H9 (cell line): Measurements from ENCODE around the gene HAUS2. TPM values are rescaled to one million over a fixed set of nuclear protein-coding genes. Genes with fewer than 3 reads are reported as not detected.
A peak's percentile ranks its signal among the peaks of the same experiment; 100 is the strongest.

Experiments
- DNase-seq: peaks from one replicate; pipeline ENCODE4 v3.0.0-alpha.2; 2017
- H2AFZ ChIP-seq: one replicate; pipeline ENCODE4 v1.6.1; 2013; ENCODE audit warnings: mild to moderate bottlenecking, low read length, control low read depth, moderate library complexity
- H2AK5ac ChIP-seq: 2 replicates; pipeline ENCODE4 v1.6.1; 2013; ENCODE audit warnings: low read length, control low read depth, mixed read lengths; ENCODE audit not compliant: insufficient read length
- H2BK120ac ChIP-seq: one replicate; pipeline ENCODE4 v1.6.1; 2013; ENCODE audit warnings: low read depth, mild to moderate bottlenecking, low read length, control low read depth, inconsistent platforms; ENCODE audit not compliant: poor library complexity, severe bottlenecking
- H2BK12ac ChIP-seq: 2 replicates; pipeline ENCODE4 v1.6.1; 2013; ENCODE audit warnings: low read length, control low read depth, mixed read lengths, low read depth; ENCODE audit not compliant: insufficient read length
- H2BK15ac ChIP-seq: 2 replicates; pipeline ENCODE4 v1.6.1; 2013; ENCODE audit warnings: low read depth, low read length, control low read depth
- H2BK20ac ChIP-seq: one replicate; pipeline ENCODE4 v1.6.1; 2013; ENCODE audit warnings: low read depth, mild to moderate bottlenecking, low read length, control low read depth, inconsistent platforms; ENCODE audit not compliant: poor library complexity, severe bottlenecking
- H2BK5ac ChIP-seq: 2 replicates; pipeline ENCODE4 v1.6.1; 2013; ENCODE audit warnings: low read length, control low read depth, mixed read lengths; ENCODE audit not compliant: insufficient read length
- H3K14ac ChIP-seq: 2 replicates; pipeline ENCODE4 v1.6.1; 2013; ENCODE audit warnings: low read length, control low read depth; ENCODE audit not compliant: insufficient read depth
- H3K18ac ChIP-seq: 2 replicates; pipeline ENCODE4 v1.6.1; 2013; ENCODE audit warnings: low read depth, mild to moderate bottlenecking, mixed read lengths, low read length, control low read depth; ENCODE audit not compliant: insufficient read length
- H3K23ac ChIP-seq: 2 replicates; pipeline ENCODE4 v1.6.1; 2013; ENCODE audit warnings: low read length, control low read depth, mixed read lengths, low read depth; ENCODE audit not compliant: insufficient read length
- H3K23me2 ChIP-seq: 2 replicates; pipeline ENCODE4 v1.6.1; 2013; ENCODE audit warnings: low read depth, mild to moderate bottlenecking, mixed read lengths, low read length, control low read depth; ENCODE audit not compliant: insufficient read length, poor library complexity, severe bottlenecking
- H3K27ac ChIP-seq: 2 replicates; pipeline ENCODE4 v1.5.1; 2013; ENCODE audit warnings: low read length, control low read depth, mixed read lengths, low read depth; ENCODE audit not compliant: insufficient read length
- H3K27me3 ChIP-seq: 2 replicates; pipeline ENCODE4 v1.6.1; 2013; ENCODE audit warnings: low read length, control low read depth, inconsistent platforms; ENCODE audit not compliant: insufficient read depth
- H3K4ac ChIP-seq: 2 replicates; pipeline ENCODE4 v1.6.1; 2013; ENCODE audit warnings: low read depth, mild to moderate bottlenecking, control low read depth, inconsistent platforms, low read length, moderate library complexity
- H3K4me1 ChIP-seq: 2 replicates; pipeline ENCODE4 v1.6.1; 2013; ENCODE audit warnings: low read length, control low read depth, inconsistent platforms; ENCODE audit not compliant: insufficient read depth
- H3K4me2 ChIP-seq: 2 replicates; pipeline ENCODE4 v1.6.1; 2013; ENCODE audit warnings: low read length, control low read depth, mixed read lengths; ENCODE audit not compliant: insufficient read length, insufficient read depth
- H3K56ac ChIP-seq: 2 replicates; pipeline ENCODE4 v1.6.1; 2013; ENCODE audit warnings: low read depth, mild to moderate bottlenecking, mixed read lengths, low read length, control low read depth; ENCODE audit not compliant: insufficient read length
- H3K79me1 ChIP-seq: 2 replicates; pipeline ENCODE4 v1.6.1; 2013; ENCODE audit warnings: low read depth, mild to moderate bottlenecking, moderate library complexity, low read length, control low read depth, inconsistent platforms; ENCODE audit not compliant: insufficient read depth, poor library complexity, severe bottlenecking
- H3K79me2 ChIP-seq: 2 replicates; pipeline ENCODE4 v1.6.1; 2013; ENCODE audit warnings: low read length, control low read depth, inconsistent platforms; ENCODE audit not compliant: insufficient read depth
- H3K9ac ChIP-seq: 2 replicates; pipeline ENCODE4 v1.6.1; 2013; ENCODE audit warnings: low read length, control low read depth, mixed read lengths; ENCODE audit not compliant: insufficient read length; ENCODE audit errors: extremely low read depth
- H3K9me3 ChIP-seq: one replicate; pipeline ENCODE4 v1.6.1; 2013; ENCODE audit warnings: low read depth, low read length, inconsistent platforms; ENCODE audit not compliant: control insufficient read depth
- H3T11ph ChIP-seq: one replicate; pipeline ENCODE4 v1.6.1; 2013; ENCODE audit warnings: mild to moderate bottlenecking, low read length, control low read depth, inconsistent platforms
- H4K20me1 ChIP-seq: one replicate; pipeline ENCODE4 v1.6.1; 2013; ENCODE audit not compliant: control insufficient read depth, insufficient read length, insufficient read depth
- H4K5ac ChIP-seq: 2 replicates; pipeline ENCODE4 v1.6.1; 2013; ENCODE audit warnings: low read depth, mild to moderate bottlenecking, mixed read lengths, low read length, control low read depth; ENCODE audit not compliant: insufficient read length
- H4K8ac ChIP-seq: replicated peaks from 2 replicates; pipeline ENCODE4 v1.6.1; 2013; ENCODE audit warnings: low read length, control low read depth, mixed read lengths, low read depth; ENCODE audit not compliant: insufficient read length
- H4K91ac ChIP-seq: 2 replicates; pipeline ENCODE4 v1.6.1; 2013; ENCODE audit warnings: low read depth, mild to moderate bottlenecking, moderate library complexity, mixed read lengths, low read length, control low read depth; ENCODE audit not compliant: insufficient read length
- H3K27ac Mint-ChIP-seq, 3 experiments: 2 replicates in 2 of 3; 3 replicates in 1 of 3; pipeline ENCODE4 v1.8.0; 2020 to 2021; ENCODE audit warnings: mixed read lengths in 3 of 3, mild to moderate bottlenecking in 1 of 3, moderate library complexity in 1 of 3
- H3K27me3 Mint-ChIP-seq: 2 replicates; pipeline ENCODE4 v1.8.0; 2021; ENCODE audit warnings: low read depth, mild to moderate bottlenecking, moderate library complexity, mixed read lengths
- H3K36me3 Mint-ChIP-seq, 3 experiments: 2 replicates in 2 of 3; 3 replicates in 1 of 3; pipeline ENCODE4 v1.8.0; 2020 to 2021; ENCODE audit warnings: low read depth in 3 of 3, mixed read lengths in 3 of 3; ENCODE audit not compliant: insufficient read depth in 1 of 3
- H3K4me1 Mint-ChIP-seq, 2 experiments: 2 replicates each; pipeline ENCODE4 v1.8.0; 2020; ENCODE audit warnings: mixed read lengths in 2 of 2
- H3K4me3 Mint-ChIP-seq, 2 experiments: 2 replicates in 1 of 2; 3 replicates in 1 of 2; pipeline ENCODE4 v1.8.0; 2020 to 2021; ENCODE audit warnings: mild to moderate bottlenecking in 2 of 2, mixed read lengths in 2 of 2, moderate library complexity in 1 of 2
- H3K9me3 Mint-ChIP-seq, 2 experiments: 2 replicates in 1 of 2; 3 replicates in 1 of 2; pipeline ENCODE4 v1.8.0; 2020; ENCODE audit warnings: mild to moderate bottlenecking in 2 of 2, mixed read lengths in 2 of 2, moderate library complexity in 1 of 2
- WGBS: extraction: QIAGEN DNeasy Blood & Tissue Kit; methylation state at CpG from one replicate; pipeline ENCODE4 v1.1.7; 2013; ENCODE audit warnings: missing lambda C conversion rate, low lambda C conversion rate, mixed read lengths; ENCODE audit not compliant: insufficient read length; ENCODE audit errors: extremely low coverage; 5-methylcytosine and 5-hydroxymethylcytosine counted together
- total RNA-seq: library from RNA; stranded (reverse); gene quantifications from 2 replicates; pipeline ENCODE4 v1.2.1, GENCODE V29; 2021
- TF ChIP-seq, protein P1 (sequence below): fragments of 200-600 bp; sonication (generic); conservative IDR thresholded peaks from 3 replicates; pipeline ENCODE4 v1.8.0; 2021; ENCODE audit warnings: antibody characterized with exemption, mild to moderate bottlenecking

HAUS2 gene
- total RNA-seq, 1 experiment from 2014 or later = 42.5 TPM

- TF ChIP-seq, protein P1, sequence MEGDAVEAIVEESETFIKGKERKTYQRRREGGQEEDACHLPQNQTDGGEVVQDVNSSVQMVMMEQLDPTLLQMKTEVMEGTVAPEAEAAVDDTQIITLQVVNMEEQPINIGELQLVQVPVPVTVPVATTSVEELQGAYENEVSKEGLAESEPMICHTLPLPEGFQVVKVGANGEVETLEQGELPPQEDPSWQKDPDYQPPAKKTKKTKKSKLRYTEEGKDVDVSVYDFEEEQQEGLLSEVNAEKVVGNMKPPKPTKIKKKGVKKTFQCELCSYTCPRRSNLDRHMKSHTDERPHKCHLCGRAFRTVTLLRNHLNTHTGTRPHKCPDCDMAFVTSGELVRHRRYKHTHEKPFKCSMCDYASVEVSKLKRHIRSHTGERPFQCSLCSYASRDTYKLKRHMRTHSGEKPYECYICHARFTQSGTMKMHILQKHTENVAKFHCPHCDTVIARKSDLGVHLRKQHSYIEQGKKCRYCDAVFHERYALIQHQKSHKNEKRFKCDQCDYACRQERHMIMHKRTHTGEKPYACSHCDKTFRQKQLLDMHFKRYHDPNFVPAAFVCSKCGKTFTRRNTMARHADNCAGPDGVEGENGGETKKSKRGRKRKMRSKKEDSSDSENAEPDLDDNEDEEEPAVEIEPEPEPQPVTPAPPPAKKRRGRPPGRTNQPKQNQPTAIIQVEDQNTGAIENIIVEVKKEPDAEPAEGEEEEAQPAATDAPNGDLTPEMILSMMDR = no peak
- Histone ChIP-seq H3K23me2 (peaks cover 13% of the 10 kb centered on the region), H2BK120ac (no peak overlapping the region), H3K4me1 (no peaks in the 10 kb centered on the region; the same call in 1 of the 2 replicates), H2AFZ (no peak overlapping the region), H3K4ac (no peak overlapping the region), H2BK5ac (no peak overlapping the region), H3K9ac (no peak overlapping the region), H3K4me2 (peak overlapping the region; percentile 62), H2BK12ac (no peak overlapping the region), H3K56ac (no peak overlapping the region), H3K79me1 (no peaks in the 10 kb centered on the region), H2AK5ac (no peak overlapping the region), H4K91ac (no peak overlapping the region), H4K5ac (no peak overlapping the region), H3K23ac (no peak overlapping the region), H3K79me2 (no peaks in the 10 kb centered on the region), H2BK20ac (no peak overlapping the region), H3T11ph (no peak overlapping the region), H4K20me1 (no peaks in the 10 kb centered on the region), H2BK15ac (no peak overlapping the region), H3K27me3 (peaks cover 7% of the 10 kb centered on the region; the same call in 1 of the 2 replicates), H4K8ac (no peak overlapping the region), H3K14ac (no peak overlapping the region), H3K18ac (no peak overlapping the region), H3K27ac (no peak overlapping the region), H3K9me3 (no peaks in the 10 kb centered on the region)
- Mint-ChIP-seq H3K36me3 (no peaks in the 10 kb centered on the region), H3K9me3 (0 out of 5 replicates have a peak, but pooled peaks cover 0 to 2% of the 10 kb centered on the region in 2 experiments), H3K27me3 (peaks cover 66% of the 10 kb centered on the region), H3K4me1 (peaks cover 18 to 20% of the 10 kb centered on the region in 2 experiments), H3K4me3 (peak overlapping the region; percentile 91 to 94), H3K27ac (no peak overlapping the region)
- DNase-seq = no peak
- WGBS = no CpG with 5 or more reads among the region's 1 CpG
These were observed 28.1 kb downstream of the HAUS2 start for GRCh38 chr15:42576776-42577175.
